ENCODE results near the gene SHBG.

Gene SHBG

GRCh38 chr17:7656958-7657609 lies 27.1 kb downstream of the SHBG start:
- DNase-seq (ENCODE audit: low read depth) = no peak

GRCh38 chr17:7667656-7668406 lies 37.9 kb downstream of the SHBG start:
- no peak for DNase-seq (ENCODE audit: low read depth)
- TF ChIP-seq CTCF (IDR thresholded peaks at IDR 0.05; ENCODE audit: control insufficient read depth, insufficient read depth, low read depth, low read length, missing control alignments) = no peak
- no peak overlapping the region for H3K4me3 ChIP-seq (ENCODE audit: control insufficient read depth, low read depth, low read length)

More at GRCh38 chr17:7656958-7657609, 27.1 kb downstream of the SHBG start:
- TF ChIP-seq CTCF (IDR thresholded peaks at IDR 0.05; ENCODE audit: control insufficient read depth, insufficient read depth, low read depth, low read length, missing control alignments) = no peak
- H3K4me3 ChIP-seq (ENCODE audit: control insufficient read depth, low read depth, low read length) = no peak overlapping the region

- H3K4me3 ChIP-seq (ENCODE audit: control insufficient read depth, low read depth, low read length) = no peak overlapping the region
- TF ChIP-seq CTCF (IDR thresholded peaks at IDR 0.05; ENCODE audit: control insufficient read depth, insufficient read depth, low read depth, low read length, missing control alignments) = no peak
- no peak for DNase-seq (ENCODE audit: low read depth)
Observed at GRCh38 chr17:7668482-7668881, 38.5 kb downstream of the SHBG start.

- H3K4me3 ChIP-seq (ENCODE audit: control insufficient read depth, low read depth, low read length) = no peak overlapping the region
- DNase-seq (ENCODE audit: low read depth) = no peak
- peak; percentile 34 for TF ChIP-seq CTCF (IDR thresholded peaks at IDR 0.05; ENCODE audit: control insufficient read depth, insufficient read depth, low read depth, low read length, missing control alignments)
Observed at GRCh38 chr17:7673239-7673638, 43.3 kb downstream of the SHBG start.

- DNase-seq (ENCODE audit: low read depth) = no peak
- no peak for TF ChIP-seq CTCF (IDR thresholded peaks at IDR 0.05; ENCODE audit: control insufficient read depth, insufficient read depth, low read depth, low read length, missing control alignments)
- no peak overlapping the region for H3K4me3 ChIP-seq (ENCODE audit: control insufficient read depth, low read depth, low read length)
Observed at GRCh38 chr17:7674934-7675333, 45.0 kb downstream of the SHBG start.

- no peak for TF ChIP-seq CTCF (IDR thresholded peaks at IDR 0.05; ENCODE audit: control insufficient read depth, insufficient read depth, low read depth, low read length, missing control alignments)
- no peak overlapping the region for H3K4me3 ChIP-seq (ENCODE audit: control insufficient read depth, low read depth, low read length)
- DNase-seq (ENCODE audit: low read depth) = no peak
Observed at GRCh38 chr17:7676533-7676932, 46.6 kb downstream of the SHBG start.
